Activated CD4-positive, CD25-positive, alpha-beta regulatory T cell treated with anti-CD3 and anti-CD28 coated beads, Interleukin-2, amount 50 U/mL, for 72 hours (primary cell): Measurements from ENCODE around the gene PRDM16.
"Not testable (repeated sequence)": the region's sequence is repeated elsewhere in the genome, so short reads cannot be mapped to it uniquely, and the experiment has no call there.

ENCODE experiments used
- DNase-seq: peaks from one replicate; pipeline ENCODE4 v3.0.0; 2021

PRDM16 gene

GRCh38 chr1:3272321-3273045, 203.5 kb downstream of the PRDM16 start:
- no peak for DNase-seq

DNA sequence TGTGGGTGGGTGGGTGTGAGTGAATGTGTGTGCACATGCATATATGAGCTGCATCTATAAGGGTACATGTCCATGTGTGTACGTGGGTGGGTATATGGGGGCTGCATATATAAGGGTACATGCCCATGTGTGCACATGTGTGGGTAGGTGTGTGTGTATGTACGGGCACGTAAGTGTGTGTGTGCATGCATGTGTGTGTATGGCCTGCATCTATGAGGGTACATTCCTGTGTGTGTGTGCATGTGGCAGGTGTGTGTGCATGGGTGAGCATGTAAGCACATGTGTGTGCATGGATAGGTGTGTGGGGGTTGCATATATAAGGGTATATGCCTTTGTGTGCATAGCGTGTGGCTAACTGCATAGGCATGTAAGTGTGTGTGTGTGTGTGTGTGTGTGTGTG, 204.4 kb downstream of the PRDM16 start:
- DNase-seq: no peak

- DNase-seq: no peak
Measured at GRCh38 chr1:3274972-3275371, 206.0 kb downstream of the PRDM16 start.

GRCh38 chr1:3275471-3276340, 206.7 kb downstream of the PRDM16 start:
- DNase-seq: no peak

- no peak for DNase-seq
Measured at GRCh38 chr1:3276341-3276800, 207.4 kb downstream of the PRDM16 start.

DNA sequence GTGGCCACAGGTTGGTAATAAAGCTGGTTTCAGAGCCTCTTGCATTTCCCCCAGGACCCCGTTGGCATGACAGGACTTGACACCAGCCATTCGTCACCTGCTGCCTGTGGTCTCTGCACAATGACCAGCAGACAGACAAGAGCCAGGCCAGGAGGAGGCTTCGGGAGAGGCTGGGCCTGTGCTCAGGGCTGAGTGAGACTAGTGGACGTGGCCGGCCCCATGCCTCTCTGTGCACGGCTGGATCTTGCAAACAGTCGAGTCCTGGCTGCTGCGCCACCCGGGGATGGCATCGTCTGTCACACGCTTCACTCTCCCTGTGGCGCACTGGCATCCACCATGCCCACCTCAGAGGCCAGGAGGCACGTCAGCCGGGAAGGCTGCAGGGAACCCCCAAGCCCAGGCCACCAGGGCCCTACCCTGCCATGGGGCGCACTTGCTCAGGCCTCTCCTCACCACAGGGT, 208.0 kb downstream of the PRDM16 start:
- DNase-seq: no peak

GRCh38 chr1:3277623-3278022, 208.6 kb downstream of the PRDM16 start:
- no peak for DNase-seq

DNA sequence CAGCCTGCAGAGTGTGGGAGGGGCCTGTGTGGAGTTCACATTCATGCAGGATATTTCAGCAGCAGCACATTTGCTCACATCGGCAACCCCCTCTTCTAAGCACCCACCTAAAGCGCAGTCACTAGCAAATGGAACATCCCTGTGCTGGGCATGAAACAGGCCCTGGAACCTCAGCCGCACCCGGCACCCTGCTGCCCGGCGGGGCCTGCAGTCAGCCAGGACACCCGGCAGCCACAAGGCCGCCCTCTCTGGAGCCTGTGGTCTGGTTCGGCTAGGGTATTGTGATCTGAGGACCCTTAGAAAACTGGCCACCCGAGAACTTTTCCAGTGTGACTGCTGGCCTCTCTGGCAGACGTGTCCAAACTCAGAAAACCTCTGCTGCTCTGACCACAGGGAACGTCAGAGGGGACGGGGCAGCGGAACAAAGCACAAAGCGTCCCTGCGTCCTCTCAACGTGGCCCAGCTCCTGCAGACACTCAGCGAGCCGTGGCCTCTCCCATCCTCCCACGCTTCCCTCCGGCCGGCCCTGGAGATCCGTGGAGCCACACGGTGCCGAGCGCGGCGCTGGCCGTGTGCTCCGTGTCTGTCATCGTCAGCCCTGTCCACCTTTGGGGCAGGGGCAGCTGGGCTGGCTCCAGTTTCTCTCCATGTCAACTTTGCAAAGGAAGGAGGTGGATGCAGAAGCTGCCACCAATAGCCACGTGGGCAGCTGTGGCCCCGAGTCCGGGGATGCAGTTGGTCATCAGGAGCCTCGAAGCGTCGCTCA, 209.6 kb downstream of the PRDM16 start:
- DNase-seq: no peak

- no peak for DNase-seq
Measured at GRCh38 chr1:3279182-3279470, 210.1 kb downstream of the PRDM16 start.

DNA sequence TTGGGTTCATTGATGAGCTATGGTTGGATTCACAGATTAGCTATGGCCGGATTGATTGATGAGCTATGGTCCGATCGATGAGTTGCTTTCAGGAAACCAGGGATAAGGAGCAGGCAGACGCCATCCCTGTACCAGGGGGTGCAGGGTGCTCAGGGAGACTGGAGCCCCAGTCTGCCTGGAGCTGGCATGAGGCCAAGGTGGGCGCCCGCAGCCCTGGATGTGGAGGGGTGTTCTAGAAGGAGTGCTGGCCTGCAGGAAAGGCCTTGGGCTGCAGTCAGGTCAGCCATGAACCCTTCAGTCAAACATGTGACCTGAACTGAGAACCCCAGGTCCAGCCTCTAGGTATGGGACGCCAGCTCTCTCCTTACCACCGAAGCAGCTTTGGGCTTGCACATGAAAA, 212.7 kb downstream of the PRDM16 start:
- DNase-seq: no peak

- DNase-seq: no peak
Measured at GRCh38 chr1:3282186-3282585, 213.2 kb downstream of the PRDM16 start.

GRCh38 chr1:3282656-3283430, 213.8 kb downstream of the PRDM16 start:
- no peak for DNase-seq

GRCh38 chr1:3283849-3284248, 214.8 kb downstream of the PRDM16 start:
- DNase-seq: no peak

DNA sequence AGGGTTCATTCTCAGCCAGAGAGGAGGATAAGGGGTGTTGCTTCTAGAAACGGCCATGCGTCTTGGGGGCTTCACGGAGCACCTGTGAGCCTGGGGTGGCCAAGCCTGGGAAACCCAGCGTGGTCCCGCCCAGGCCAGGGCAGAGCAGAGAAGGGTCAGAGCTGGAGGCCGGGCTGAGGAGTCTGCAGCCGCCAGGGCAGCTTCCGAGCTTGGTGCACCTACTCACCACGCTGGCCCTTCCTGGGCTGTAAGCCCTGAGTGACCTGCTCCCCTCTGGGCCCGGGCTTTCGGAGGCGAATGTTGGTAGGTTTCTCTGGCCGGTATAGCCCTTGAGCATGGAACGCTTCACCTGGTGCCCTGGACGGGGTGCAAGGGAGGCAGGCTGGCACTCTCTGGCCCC, 215.7 kb downstream of the PRDM16 start:
- no peak for DNase-seq

DNA sequence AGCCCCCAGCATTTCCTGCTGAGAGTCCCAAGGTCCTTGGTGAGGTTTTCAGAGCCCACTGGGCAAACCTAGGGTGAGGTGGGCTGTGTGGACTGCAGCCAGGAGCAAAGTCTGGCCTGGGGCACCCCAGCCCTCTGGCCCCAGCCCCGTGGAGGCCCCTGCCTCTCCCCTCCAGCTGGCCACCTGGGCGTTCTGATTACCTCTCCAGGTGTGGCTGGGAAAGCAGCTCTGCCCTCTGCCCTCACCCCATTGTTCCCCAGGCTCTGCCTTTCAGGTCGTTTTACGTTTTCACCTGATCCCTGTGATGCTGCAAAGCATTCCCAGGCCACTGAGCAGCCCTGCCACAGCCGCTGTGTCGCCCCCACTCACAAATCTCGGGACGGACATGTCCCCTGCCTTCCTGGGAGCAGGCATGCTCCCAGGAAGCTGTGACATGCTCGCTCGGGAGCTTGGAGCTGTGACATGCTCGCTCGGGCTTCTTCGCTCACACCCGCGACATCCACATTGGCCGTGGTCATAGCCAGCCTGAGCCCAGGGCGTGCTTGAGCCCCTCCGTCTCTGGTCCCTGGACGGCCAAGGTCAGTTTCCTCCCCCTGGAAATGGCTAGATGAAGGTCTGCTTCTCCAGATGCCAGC, 216.2 kb downstream of the PRDM16 start:
- no peak for DNase-seq

DNA sequence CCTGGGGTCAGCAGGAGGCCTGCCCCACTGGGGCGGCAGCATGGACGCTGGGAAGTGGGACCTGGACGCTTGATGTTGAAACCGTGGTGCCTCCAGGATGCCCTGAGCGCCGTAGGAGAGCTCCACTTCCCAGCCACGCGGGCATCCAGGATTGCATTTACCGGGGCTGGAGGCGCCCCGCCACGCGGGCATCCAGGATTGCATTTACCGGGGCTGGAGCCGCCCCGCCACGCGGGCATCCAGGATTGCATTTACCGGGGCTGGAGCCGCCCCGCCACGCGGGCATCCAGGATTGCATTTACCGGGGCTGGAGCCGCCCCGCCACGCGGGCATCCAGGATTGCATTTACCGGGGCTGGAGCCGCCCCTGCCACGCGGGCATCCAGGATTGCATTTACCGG, 218.1 kb downstream of the PRDM16 start:
- DNase-seq: not testable (repeated sequence)

DNA sequence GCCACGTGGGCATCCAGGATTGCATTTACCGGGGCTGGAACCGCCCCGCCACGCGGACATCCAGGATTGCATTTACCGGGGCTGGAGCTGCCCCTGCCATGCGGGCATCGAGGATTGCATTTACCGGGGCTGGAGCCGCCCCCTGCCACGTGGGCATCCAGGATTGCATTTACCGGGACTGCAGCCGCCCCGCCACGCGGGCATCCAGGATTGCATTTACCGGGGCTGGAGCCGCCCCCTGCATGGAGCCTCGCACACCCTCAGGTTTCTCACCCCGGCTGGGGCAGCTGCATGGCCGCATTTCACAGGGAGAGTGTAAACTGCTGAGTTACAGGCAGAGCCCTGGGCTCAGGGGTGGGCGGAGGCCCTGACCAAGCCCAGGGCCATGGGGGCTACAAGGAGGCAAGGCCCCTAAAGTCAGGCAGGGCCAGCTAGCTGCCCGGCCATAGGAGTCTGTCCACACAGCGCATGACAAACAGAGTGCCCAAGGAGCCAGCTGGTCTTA, 218.7 kb downstream of the PRDM16 start:
- no peak for DNase-seq

GRCh38 chr1:3289502-3289901, 220.5 kb downstream of the PRDM16 start:
- no peak for DNase-seq

GRCh38 chr1:3290438-3290837, 221.4 kb downstream of the PRDM16 start:
- DNase-seq: no peak

DNA sequence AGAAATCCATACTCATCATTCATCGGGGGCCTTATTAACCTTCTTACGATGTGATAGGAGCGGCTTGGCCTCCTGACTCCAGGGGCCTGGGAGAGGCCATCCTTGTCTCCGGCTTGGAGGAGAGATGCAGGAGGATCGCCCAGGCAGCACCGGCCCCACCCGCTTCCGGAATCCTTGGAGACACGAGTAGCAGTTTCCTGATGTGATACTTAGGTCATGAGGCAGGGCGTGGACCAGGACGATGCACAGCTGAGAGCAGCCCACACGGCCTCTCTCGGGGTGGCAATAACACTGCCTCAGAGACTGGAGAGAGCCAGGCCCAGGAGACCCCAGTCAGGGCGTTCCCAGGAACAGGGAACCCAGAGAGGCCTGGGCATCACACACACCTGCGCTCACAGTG, 221.9 kb downstream of the PRDM16 start:
- DNase-seq: no peak

GRCh38 chr1:3292051-3292722, 223.2 kb downstream of the PRDM16 start:
- DNase-seq: no peak
